Superior temporal gyrus (tissue), 1 donor: ENCODE measurements around the gene HBD.

Source experiments
- DNase-seq: peaks from one replicate; pipeline ENCODE4 v3.0.0-alpha.2; 2016; ENCODE audit errors: extremely low spot score

The HBD gene

DNA sequence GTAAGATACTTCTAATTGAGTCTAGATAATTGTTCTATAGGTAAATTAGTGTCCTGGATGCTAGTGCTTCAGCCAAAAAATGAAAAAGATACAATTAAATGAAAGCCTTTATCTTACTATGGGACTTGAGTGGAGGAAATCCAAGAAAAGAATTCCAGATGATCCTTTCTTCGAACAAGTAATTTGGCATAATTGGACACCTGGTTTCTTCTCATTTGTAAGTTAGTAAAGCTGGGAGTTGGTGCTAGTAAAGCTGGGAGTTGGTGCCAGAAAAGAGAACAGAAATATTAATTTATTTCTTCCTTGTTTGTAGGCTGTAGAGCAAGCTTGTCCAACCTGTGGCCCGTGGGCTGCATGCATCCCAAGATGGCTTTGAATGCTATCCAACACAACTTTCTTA, 46.1 kb downstream of the HBD start:
- no peak for DNase-seq
